ENCODE results near the gene ZNF593OS. TPM values are rescaled to one million over a fixed set of nuclear protein-coding genes. Genes with fewer than 3 reads are reported as not detected.

Gene ZNF593OS
- total RNA-seq, 4 donors from 2014 or later: not detected

DNA sequence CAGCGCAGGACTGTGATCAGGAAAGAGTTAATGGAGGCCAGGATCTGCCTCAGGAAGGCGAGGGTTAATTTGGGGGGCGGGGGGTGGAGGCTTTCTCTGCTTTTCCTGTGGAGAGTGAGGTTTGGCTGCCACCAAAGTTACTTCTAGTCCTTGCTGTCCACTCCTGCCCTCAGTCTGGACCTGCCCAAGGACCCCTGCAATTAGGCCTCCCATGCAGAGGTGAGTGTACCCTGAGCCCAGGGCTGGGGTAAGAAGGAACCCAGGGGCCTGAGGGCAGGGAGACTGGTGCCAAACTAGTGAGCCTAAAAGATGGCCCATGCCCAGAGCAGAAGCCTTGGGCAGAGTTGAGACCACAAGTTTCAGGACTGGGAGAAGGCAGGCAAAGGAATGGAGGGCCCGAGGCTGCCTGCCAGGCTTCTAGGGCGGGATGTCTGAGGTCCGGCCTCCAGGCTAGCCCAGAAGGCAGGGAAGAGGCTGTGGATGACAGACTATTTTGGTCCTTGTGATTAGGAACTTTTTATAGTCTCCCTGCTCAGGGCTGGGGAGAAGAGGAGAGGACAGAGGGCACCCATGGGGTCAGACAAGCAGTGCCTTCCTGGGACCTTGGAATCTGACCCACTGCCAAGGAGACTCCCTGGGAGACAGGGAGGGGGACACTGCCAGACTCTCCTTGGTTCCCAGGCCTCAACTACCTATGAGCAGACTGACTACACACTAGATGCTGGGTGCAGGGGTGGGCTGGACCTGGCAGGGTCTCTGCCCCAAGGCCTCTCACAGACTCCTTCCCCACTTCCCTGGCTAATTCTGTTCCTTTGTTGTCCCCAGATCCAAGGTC, 12.5 kb downstream of the ZNF593OS start, which contains the start of gene FAM110D:
TSS of gene FAM110D (plus strand) at position 172 of the 835 bp plus-strand sequence. CDS start 2,213 bp downstream, outside the sequence.
- Histone ChIP-seq H3K27me3 (peaks cover 55% of the 10 kb centered on the region), H3K9me3 (no peaks in the 10 kb centered on the region), H3K4me1 (peaks cover 10 to 20% (median 17%) of the 10 kb centered on the region in 4 donors), H3K36me3 (no peaks in the 10 kb centered on the region), H3K4me3 (no peak within 1 kb of the TSS), H3K27ac (peak within 1 kb of the TSS in 2 of 4 donors; percentile 19 to 28)
- no peak for DNase-seq
- intact Hi-C loops (cut with DNase I; ENCODE audit: low total_unique reads) (no loop called here), in situ Hi-C loops (cut with MboI; ENCODE audit: low pct_ligation_motif_present in 1 of 4, low pct_unique_long_range_greater_than_20kb in 1 of 4, low sequenced_read_pairs in 3 of 4) (loop anchor here in 2 of 4 donors (25.0 kb wide), 1 partner anchor 122 kb away; the partner anchor contains the start of gene SLC30A2 (in 2 of the 2))
- TF ChIP-seq, protein P1, sequence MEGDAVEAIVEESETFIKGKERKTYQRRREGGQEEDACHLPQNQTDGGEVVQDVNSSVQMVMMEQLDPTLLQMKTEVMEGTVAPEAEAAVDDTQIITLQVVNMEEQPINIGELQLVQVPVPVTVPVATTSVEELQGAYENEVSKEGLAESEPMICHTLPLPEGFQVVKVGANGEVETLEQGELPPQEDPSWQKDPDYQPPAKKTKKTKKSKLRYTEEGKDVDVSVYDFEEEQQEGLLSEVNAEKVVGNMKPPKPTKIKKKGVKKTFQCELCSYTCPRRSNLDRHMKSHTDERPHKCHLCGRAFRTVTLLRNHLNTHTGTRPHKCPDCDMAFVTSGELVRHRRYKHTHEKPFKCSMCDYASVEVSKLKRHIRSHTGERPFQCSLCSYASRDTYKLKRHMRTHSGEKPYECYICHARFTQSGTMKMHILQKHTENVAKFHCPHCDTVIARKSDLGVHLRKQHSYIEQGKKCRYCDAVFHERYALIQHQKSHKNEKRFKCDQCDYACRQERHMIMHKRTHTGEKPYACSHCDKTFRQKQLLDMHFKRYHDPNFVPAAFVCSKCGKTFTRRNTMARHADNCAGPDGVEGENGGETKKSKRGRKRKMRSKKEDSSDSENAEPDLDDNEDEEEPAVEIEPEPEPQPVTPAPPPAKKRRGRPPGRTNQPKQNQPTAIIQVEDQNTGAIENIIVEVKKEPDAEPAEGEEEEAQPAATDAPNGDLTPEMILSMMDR (IDR thresholded peaks at IDR 0.05): no peak
- no peak for TF ChIP-seq POLR2A (IDR thresholded peaks at IDR 0.05)
- 64% methylated on average over 6 of the region's 6 CpGs; no CpG with 5 or more reads in 1 of the 2 donors for WGBS, 2 donors (ENCODE audit: low coverage in 1 of 2)

DNA sequence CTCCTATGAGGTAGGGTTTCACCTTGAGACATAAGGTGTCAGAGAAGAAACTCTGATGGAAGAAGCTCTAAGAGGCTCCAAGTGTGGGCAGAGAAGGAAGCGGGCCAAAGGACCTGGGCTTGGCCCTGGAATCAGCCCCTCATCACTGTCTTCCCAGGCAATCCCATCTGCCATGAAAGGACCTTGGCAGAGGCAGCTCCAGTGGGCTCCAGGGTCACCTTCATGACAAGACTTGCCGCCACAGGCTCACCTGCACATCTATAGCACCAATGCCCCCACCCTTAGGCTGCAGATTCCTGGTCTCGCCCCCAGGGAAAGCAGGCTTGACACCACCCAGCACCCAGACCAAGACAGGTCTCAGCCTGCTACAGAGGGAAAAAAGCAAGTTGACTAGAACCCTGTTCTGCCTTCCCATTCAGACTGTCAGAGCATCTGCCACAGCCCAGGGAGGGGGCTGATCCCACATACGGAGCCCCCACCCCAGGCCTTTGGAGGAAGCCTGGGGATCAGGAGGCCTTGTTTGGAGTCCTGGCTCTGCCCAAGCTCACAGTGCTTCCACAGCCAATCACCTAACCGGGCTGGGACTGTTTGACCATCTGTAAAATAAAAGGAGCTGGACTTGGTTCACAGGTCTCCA, 13.2 kb downstream of the ZNF593OS start:
- in situ Hi-C loops (cut with MboI; ENCODE audit: low pct_ligation_motif_present in 1 of 4, low pct_unique_long_range_greater_than_20kb in 1 of 4, low sequenced_read_pairs in 3 of 4): loop anchor here in 2 of 4 donors (25.0 kb wide), 1 partner anchor 121 kb away; the partner anchor contains the start of gene SLC30A2 (in 2 of the 2)
- no peak overlapping the region for H3K4me3 ChIP-seq

DNA sequence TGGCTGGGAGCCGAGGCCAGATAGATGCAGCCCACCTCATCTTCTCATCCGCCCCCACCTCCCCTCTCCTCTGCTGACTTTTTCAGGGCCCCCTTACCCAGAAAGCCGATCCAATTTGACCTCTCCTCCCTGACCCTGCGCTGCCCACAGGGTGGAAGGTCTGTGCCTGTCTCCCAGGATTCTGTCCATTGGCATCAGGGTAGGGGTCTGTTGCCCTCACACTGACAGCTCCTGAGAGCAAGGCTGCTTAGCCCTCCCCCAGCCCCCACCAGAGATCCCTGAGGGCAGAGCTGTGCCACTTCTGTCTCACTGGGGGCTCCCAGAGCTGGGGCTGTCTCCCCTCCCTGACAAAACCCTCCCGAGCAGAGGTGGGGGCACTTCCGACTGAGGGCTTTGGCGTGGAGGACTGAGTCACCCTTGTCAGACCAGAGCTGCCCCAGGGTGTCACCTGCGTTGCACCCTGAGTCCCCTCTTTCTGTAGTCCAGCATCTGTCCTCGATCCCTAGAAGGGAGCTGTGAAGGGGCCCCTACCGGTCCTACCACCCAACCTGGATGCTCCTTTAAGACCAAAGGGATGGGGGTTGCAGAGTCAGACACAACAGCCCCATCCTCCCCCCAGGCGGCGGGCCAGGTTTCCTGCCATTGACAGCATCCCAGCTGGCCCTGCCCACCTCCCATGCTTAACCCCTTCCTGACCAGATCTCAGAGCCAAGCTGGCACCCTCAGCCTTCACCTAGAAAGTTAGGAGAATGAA, 15.2 kb downstream of the ZNF593OS start:
- 40 to 60% methylated on average over 1 to 9 of the region's 12 CpGs for WGBS, 2 donors (ENCODE audit: low coverage in 1 of 2)
- H3K27ac ChIP-seq: peak overlapping the region in 1 of 4 donors; percentile 25
- peaks cover 41% of the 10 kb centered on the region for H3K27me3 ChIP-seq
- no peaks in the 10 kb centered on the region for H3K36me3 ChIP-seq
- TF ChIP-seq POLR2AphosphoS5 (IDR thresholded peaks at IDR 0.05): no peak
- TF ChIP-seq, protein P1 (IDR thresholded peaks at IDR 0.05): no peak
- no peak for TF ChIP-seq EP300 (IDR thresholded peaks at IDR 0.05; ENCODE audit: low read depth)
- TF ChIP-seq POLR2A (IDR thresholded peaks at IDR 0.05): no peak
- H3K4me3 ChIP-seq: no peak overlapping the region
- intact Hi-C loops (cut with DNase I; ENCODE audit: low total_unique reads) (no loop called here), in situ Hi-C loops (cut with MboI; ENCODE audit: low pct_ligation_motif_present in 1 of 4, low pct_unique_long_range_greater_than_20kb in 1 of 4, low sequenced_read_pairs in 3 of 4) (loop anchor here in 2 of 4 donors (25.0 kb wide), 1 partner anchor 119 kb away; the partner anchor contains the start of gene SLC30A2 (in 2 of the 2))
- peaks cover 5 to 6% (median 6%) of the 10 kb centered on the region in 4 donors for H3K4me1 ChIP-seq
- DNase-seq: no peak
- no peaks in the 10 kb centered on the region for H3K9me3 ChIP-seq

More for the DNA sequence above, 13.2 kb downstream of the ZNF593OS start:
- TF ChIP-seq, protein P1 (IDR thresholded peaks at IDR 0.05): no peak
- TF ChIP-seq POLR2A (IDR thresholded peaks at IDR 0.05): no peak
- no peak for TF ChIP-seq POLR2AphosphoS5 (IDR thresholded peaks at IDR 0.05)
- TF ChIP-seq EP300 (IDR thresholded peaks at IDR 0.05; ENCODE audit: low read depth): no peak
- no peak overlapping the region for H3K27ac ChIP-seq
- no peak for DNase-seq
- no peaks in the 10 kb centered on the region for H3K9me3 ChIP-seq
- H3K36me3 ChIP-seq: no peaks in the 10 kb centered on the region
- 77% methylated on average over 5 of the region's 5 CpGs; no CpG with 5 or more reads in 1 of the 2 donors for WGBS, 2 donors (ENCODE audit: low coverage in 1 of 2)
- intact Hi-C loops (cut with DNase I; ENCODE audit: low total_unique reads): no loop called here
- H3K27me3 ChIP-seq: peaks cover 55% of the 10 kb centered on the region
- peaks cover 7 to 14% (median 13%) of the 10 kb centered on the region in 4 donors for H3K4me1 ChIP-seq

Data from transverse colon (tissue), 4 donors.